Stimulated activated CD8-positive, alpha-beta memory T cell treated with anti-CD3 and anti-CD28 coated beads, Interleukin-4, amount 100 ng/mL, for 1 hour (primary cell): ENCODE data around the gene BRF1.

ENCODE experiments used
- DNase-seq, 2 donors: peaks; one replicate each; pipeline ENCODE4 v3.0.0-alpha.2; 2020; ENCODE audit warnings: low read depth in 2 of 2, low spot score in 1 of 2

BRF1 gene

DNA sequence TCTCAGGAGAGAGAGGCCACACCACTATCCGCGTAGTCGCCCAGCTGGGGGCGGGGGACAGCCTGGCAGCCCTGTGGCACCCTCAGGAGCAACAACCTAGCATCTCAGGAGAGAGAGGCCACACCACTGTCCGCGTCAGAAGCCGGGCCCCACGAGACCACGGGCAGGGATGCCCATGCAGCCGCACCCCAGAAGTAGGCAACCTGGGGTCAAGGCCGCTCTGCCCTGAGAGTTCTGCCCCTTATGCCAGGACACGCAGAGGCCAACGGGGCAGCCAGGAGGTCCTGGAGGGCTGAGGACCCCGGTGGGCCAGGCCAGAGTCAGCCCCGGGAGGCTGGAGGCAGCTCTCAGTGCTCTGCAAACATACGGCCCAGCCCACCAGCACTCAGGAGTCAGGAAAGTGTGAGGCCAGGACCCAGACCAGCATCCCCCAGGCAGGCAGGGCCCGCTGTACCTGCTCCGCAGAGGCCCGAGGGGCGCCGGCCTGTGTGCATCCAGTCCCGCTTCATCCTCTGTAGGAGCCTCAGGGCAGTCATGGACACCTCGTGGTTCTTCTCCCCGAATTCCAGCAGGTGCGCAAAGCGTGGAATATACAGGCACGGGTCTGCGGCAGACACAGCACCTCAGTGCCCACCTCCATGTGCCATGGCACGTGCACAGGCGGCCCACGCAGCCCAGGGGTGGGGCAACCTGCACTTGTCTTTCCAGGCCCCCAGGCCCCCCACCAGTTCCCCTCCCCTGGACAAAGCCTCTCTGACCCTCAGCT is 59.8 kb downstream of the BRF1 start:
- no peak for DNase-seq

DNA sequence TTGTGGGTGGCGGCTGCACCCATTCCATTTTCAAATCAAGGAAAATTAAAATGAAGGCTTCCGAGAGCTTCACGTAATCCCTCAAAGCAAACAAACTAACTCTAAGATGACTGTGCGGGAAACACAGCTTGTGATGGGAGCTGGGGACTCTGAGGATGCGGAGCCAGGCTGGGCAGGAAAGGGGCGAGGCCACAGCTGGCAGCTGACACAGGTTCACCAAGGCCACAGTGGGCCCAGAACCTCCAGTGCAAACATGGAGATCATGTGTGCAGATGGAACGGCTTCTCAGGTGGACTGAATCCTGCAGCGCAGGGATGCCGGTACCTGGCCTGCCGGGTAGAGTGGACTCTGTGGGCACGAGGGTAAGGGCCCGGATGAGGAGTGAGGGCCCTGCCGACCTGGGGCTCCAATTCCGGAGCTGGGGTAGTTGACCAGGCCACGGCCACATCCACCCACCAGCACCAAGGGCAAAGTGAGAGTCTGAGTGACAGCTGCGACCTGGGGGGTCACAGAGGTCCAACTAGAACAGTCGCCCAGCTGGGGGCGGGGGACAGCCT is 71.6 kb downstream of the BRF1 start:
- no peak for DNase-seq

DNA sequence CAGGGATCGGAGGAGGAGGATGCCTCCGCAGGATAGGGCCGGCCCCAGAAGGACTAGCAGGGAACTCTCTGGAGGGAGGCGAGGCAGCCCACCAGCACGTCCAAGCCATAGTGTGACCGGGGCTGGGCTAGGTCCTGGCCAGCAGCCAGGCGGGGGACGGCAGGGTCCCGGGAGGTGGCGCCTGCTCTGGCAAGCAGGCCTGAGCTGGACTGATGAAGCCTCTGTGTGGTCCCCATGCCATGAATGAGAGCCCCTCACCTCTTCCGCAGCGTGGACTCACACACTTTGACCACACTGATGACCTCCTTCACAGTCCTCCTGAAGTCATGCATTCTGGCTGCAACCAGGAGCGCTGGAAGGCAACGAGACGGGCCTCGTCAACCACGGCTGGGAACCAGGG is 72.2 kb downstream of the BRF1 start:
- DNase-seq: no peak

DNA sequence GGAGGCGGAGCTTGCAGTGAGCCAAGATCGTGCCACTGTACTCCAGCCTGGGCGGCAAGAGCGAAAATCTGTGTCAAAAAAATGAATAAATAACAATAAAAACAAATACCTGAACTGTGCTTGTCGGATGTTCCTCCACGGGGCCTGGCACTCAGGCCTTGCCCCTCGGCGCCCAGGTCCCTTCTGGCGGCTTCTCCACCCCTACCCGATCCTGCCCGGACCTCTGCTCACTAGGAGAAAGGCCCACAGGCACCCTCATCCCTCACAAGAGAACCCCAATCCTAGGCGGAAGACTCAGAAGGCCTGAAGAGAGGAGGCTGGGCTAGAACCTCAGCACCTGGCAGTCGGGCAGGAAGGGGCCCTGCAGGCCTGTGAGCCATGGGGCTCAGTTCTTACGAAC is 73.5 kb downstream of the BRF1 start:
- no peak for DNase-seq

DNA sequence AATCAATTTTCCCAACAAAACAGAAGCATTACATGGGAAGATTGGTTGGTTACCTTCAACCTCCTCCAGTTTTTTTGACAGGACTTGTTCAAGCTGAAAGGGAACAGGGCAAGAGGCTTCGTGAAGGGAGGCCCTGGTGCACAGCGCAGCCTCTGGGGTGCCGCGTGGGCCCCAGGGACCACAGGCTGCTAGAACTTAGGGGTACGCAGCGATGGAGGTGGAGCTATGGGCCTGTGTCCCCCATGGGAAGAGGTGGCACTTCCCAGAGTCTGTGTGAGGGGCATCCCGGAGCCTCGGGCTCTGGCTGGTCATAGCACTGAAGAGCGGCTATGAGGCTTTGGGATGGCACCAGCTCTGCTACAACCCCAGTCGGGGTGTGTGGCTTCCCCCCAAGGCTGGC is 74.6 kb downstream of the BRF1 start:
- no peak for DNase-seq

DNA sequence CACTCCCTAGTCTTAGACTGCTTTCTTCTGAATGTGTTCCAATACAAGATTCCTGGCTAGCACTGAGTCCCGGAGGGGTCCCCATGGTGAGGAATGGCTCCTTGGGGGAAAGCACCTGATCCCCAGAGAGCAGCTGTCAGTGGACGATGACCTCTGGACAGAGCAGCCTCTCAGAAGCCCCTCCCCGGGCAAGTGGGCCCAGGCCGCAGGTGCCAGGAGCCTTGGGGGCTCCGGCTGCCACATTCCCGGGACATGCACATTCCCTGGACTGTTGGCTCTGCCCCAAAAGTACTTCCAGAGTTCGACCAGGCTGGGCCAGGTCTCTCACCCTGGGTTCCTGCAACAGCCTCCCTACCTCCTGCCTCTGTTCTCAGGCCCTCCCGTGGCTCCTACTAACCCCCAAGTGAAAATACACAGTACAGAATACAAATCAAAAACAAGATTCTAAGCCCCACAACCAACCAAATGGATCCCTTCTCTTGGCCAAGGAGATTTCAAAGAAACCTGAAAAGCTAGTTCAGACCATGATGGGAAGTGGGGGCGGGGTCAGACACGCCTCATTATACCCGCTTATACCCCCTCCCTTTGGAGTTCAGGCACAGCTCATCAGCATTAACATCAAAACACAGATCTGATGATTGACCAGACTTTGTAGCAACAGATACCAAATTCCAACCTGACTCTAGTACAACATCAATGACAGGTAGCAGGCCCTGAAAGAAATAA is 75.8 kb downstream of the BRF1 start:
- no peak for DNase-seq

DNA sequence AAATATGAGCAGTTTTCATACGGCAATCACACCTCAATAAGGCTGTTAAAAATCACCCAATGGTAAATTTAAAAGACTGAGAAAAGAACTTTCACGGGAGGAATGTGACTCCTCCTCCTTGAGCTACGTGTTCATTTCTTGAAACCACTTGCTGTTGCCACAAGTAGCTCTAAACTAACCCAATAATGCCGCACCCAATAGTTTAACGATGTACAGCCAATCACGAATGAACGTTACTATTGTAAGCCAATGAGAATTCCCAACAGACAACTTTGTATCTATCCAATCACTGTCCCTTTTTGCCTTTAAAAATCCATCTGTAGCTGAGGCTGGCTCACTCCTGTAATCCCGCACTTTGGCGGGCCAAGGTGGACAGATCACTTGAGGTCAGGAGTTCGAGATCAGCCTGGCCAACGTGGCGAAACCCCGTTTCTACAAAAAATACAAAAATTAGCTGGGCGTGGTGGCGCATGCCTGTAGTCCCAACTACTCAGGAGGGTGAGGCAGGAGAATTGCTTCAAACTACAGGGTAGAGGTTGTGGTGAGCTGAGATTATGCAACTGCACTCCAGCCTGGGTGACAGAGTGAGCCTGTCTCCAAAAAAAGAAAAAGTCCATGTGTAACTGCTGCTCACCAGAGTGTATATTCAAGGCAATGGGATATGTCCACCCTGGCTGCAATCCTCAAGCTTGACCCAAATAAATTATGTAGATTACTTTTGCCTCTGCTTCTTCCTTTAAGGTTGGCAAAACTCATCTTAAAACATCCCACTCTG is 76.8 kb downstream of the BRF1 start:
- no peak for DNase-seq

DNA sequence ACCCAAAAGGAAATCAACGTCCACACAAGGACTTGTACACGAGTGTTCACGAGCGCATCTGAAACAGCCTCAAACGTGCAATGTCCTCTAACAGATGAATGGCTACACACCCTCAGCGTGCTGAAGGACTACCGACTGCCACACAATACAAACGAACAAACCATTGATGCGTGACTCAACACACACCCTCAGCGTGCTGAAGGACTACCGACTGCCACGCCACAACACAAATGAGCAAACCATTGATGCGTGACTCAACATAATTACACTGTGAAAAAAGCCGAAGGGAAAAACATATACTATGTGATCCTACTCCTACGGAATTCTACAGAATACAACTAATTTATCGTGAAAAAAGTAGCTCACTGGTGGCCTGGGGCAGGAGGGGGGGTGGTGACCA is 77.5 kb downstream of the BRF1 start:
- no peak for DNase-seq

DNA sequence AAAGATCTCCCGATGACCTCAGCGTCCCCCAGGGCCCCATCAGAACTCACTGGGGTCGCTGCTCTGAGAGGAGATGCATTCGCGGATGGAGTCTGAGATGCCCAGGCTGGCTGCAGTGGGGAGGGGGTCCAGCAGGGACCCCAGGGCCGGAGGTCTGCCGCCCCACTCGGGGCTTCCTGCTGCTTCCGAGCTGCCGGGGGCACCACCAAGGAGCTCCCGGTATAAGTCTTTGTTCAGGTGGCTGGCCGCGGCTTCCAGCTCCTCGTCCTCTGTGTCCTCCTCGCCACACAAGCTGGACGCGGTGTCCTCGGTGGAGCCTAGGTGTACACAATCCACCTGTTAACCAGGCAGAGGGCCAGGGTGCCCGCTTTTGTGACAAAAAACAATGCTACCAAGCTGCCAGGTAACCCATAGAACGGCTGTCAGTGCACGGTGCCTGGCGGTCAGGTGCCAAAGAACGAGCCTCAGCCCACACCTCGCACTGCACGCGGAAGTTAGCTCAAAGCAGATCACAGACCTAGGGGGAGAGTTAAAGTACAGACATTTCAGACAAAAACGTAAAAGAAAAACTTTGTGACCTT is 79.1 kb downstream of the BRF1 start:
- DNase-seq: no peak

DNA sequence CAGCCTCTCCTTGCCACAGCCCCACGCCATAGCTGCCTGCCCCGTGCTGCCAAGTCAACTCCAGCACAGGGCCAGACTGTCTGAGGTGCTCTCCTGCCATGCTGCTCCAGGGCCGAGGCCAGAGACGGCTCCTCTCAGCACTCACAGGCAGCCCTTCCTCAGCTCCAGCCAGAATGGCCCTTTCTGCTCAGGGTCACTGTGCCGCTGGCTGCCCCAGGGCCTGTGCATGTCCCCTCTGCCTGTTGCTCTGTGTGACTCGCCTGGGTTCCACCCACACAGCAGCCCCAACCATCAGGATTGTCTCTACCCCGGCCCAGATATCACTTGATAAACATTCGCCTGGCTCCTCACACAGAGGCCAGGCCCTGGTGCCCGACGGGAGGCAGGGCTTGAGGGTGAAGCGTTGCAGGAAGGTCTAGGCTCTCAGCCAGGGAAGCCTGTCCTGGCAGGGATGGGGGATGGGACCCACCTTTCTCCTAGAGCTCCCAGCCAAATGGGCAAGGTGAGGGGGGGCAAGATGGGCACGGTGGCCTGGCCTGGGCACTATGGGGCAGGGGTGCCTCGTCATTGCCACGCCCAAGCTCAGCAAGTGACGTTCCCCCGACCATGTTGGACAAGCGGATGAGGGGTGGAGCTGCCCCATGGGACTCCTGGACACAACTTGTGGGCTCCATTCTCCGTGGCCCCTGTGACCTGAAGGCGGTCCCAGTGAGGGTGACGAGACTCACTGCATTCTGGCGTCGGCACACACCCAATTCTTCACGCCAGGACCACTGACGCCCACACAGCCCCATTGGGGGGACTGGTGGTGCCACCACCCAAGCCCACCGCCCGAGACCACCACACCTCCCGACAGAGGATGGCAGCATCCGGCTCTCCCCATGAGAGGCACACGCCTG is 79.9 kb downstream of the BRF1 start:
- DNase-seq: no peak

DNA sequence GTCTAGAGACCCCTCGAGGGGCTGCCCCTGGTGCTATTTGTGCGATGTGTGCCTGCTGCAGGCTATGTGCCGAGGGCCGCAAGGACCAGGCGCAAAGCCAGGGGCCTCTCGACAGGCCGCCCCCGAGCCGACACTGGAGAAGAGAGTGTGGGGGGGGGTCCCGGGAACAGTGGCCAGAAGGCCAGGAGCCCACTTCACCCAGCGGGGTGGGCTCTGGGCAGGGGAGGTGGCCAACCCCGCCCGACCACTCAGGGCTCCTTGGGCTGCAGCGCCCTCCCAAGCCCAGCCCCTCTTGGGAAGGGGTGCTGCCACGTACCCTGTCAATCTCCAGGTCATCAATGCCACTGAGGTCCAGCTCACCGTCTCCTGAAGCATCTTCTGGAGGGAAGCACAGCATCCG is 81.0 kb downstream of the BRF1 start:
- DNase-seq: no peak

DNA sequence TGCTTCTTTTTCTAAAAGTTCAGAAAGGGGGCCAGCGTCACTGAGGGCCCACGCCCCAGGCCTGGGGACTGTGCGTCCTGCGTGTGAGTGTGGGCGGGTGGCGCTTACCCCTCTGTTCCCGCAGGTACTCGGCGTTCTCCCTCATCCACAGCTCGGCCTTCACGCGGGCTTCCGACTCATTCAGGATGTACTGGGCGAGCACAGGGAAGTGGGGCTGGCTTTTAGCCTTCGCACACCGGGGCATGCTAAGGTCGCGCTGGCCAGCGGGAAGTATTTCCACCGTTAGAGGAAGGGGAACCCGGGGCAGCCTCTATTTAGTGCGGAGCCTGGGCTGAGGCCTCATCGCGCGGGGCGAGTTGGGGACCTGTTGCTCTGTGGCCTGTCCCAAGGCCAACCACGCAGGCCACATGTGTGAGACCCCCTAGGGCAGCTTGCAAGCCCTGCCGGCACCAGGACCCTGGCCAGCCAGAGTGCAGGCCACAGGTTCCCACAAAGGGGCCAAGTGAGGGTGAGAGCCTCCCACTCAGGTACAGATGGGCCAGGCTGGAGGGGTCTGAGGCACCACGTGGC is 81.7 kb downstream of the BRF1 start:
- no peak for DNase-seq

DNA sequence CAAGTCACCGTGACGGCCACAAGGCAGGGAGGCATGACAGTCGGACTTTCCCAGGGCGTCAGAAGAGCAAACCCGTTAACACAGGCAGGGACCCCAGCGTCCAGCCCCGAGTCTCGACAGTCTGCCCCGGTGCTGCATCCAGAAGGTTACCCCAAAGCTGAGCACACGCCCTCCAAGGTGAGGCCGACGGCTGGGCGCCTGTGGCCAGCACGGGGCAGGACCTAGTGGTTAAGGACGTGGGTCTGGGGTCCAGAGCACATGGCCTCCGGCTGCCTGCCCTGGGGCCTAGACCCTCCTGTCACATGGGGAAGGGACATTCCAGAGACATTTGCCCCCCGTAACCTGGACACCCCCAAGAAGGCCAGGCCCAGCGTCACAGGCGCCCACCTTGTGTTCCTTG is 82.2 kb downstream of the BRF1 start:
- DNase-seq: no peak

DNA sequence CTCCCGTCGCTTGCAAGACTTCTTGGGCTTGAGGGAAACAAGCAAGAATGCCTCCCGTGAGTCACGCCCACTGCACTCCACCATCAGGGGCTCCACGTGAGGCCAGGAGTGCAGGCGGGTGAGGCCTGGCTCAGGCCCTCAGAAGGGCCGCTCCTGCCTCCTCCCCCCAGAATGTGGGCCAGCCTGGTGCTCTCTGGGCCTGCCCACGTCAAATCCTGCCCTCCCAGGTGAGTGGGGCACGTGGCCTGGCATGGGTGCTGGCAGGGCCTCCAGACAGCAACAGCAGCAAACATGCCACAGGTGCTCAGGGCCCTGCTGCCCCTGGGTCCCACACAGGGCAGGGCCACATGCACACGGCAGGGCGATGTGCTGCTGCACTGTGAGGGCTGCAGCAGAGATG is 83.0 kb downstream of the BRF1 start:
- no peak for DNase-seq

DNA sequence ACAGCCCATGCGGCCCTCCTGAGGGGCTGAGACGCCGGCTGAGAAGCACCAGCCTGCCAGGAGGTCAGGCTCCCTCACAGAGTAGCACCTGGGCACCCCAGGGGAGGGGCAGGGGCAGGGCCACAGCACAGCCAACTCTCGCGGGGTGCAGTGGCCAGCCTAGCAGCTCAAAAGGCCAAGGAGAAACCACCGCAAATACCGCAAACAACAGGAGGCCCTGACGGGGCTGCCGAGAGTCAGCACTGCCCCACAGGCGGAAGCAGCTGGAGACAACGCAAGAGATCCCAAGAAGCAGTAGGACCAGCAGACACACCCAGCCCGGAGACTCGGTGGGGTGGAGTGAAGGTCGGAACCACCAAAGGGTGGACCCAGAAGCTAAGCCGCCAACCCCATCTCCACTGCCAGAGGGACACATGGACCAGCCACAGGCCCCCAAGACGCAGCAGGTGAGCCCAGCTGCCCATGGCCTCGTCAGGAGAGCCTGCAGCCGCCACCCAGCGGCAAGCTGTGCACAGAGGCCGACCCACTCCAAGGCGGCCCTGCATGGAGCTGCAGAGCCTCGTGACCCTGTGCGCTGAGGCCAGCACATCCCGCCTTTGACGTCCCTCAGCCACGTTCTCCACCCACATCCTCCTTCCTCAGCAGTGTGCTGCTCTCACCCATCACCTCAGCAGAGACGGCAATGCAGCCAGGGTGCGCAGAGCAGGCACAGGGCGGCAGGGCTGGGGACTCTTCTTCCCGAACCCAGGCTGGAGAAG is 84.1 kb downstream of the BRF1 start:
- DNase-seq: no peak

DNA sequence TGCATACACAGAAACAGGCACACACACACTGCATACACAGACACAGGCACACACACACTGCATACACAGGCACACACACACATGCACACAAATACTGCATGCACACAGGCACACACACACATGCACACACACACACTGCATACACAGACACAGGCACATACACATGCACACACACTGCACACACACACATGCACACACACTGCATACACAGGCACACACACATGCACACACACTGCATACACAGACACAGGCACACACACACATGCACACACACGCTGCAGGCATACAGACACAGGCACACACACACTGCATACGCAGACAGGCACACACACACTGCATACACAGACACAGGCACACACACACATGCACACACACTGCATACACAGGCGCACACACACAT is 85.2 kb downstream of the BRF1 start:
- DNase-seq: no peak

DNA sequence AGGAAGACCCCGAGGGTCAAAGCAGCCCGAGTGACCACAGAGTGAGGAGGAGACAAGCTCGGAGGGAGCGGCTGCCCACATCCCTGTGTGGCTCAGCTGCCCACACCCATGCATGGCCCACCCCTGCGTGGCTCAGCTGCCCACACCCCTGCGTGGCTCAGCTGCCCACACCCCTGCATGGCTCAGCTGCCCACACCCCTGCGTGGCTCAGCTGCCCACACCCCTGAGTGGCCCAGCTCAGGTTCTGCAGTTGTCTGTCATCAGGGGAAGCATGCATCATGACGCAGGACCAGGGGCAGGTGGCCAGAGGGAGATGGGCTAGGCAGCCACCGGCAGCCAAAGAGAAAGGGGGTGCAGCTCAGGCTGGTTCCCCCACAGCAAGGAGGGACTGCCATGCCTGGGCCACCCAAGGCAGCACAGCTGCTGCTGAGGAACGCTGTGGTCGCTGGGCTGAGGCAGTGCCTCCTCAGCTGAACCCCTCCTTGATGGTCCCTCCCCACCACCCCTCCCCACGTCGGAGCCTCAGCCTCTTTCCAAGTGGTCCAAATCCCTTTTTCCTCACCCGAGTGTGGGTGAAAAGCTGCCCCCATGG is 86.4 kb downstream of the BRF1 start:
- DNase-seq: no peak

DNA sequence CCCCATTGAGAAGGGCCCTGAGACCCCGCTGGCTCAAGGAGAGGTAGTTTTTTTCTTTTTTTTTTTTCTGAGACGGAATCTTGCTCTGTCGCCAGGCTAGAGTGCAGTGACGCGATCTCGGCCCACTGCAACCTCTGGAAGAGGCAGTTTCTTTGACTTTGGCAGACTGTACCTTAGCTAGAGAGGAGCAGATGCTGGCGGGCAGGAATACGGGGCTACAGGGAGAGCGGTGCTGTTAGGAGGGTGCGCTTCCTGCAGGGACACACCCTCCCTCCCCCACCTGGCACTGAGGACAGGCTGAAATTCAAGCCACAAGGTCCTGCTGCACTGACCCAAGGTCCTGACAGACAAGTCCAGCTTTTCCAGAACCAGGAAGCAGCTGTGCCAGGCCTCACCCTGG is 87.4 kb downstream of the BRF1 start:
- no peak for DNase-seq
